HG03103 (cell line): ENCODE data around the gene CACNA2D4.
"Not testable (repeated sequence)": the region's sequence is repeated elsewhere in the genome, so short reads cannot be mapped to it uniquely, and the experiment has no call there.

Experiments
- ATAC-seq: cut with Tn5 transposase; IDR thresholded peaks from one replicate; pipeline ENCODE4 v1.9.1; 2021; ENCODE audit warnings: low read depth; ENCODE audit not compliant: unreplicated experiment

Gene CACNA2D4

GRCh38 chr12:1820896-1821291 is 97.6 kb downstream of the CACNA2D4 start:
- ATAC-seq, result no peak

- ATAC-seq, result no peak
These were observed 98.1 kb downstream of the CACNA2D4 start, which contains the start of gene LRTM2 for GRCh38 chr12:1820191-1820895. LRTM2 (plus strand) TSS chr12:1820565; CDS start chr12:1828149, 7,584 bp downstream.

DNA sequence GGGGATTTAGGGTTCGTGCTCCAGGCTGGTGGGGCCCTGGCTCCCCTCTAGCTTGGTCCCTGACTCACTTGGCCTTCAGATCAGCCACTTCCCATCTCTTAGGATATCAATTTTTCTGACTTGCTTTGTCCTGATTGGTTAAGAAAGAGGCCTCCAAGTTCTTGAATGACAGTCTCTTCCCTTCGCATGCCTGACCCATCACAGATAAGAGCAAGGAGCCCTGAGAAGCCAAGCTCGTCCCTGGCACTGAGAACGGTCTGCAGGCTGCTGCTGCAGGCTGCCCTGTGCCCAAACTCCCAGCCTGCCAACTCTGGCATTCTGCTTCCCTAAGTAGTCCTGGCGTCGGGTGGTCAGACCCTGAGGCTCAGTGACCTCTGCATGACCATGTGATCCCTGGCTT is 98.9 kb downstream of the CACNA2D4 start:
- no peak for ATAC-seq

GRCh38 chr12:1819050-1819449 is 99.4 kb downstream of the CACNA2D4 start:
- no peak for ATAC-seq

DNA sequence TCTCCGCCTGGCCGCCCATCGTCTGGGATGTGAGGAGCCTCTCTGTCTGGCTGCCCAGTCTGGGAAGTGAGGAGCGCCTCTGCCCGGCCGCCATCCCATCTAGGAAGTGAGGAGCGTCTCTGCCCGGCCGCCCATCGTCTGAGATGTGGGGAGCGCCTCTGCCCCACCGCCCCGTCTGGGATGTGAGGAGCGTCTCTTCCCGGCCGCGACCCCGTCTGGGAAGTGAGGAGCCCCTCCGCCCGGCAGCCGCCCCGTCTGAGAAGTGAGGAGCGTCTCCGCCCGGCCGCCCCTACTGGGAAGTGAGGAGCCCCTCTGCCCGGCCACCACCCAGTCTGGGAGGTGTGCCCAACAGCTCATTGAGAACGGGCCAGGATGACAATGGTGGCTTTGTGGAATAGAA is 100.5 kb downstream of the CACNA2D4 start:
- not testable (repeated sequence) for ATAC-seq

DNA sequence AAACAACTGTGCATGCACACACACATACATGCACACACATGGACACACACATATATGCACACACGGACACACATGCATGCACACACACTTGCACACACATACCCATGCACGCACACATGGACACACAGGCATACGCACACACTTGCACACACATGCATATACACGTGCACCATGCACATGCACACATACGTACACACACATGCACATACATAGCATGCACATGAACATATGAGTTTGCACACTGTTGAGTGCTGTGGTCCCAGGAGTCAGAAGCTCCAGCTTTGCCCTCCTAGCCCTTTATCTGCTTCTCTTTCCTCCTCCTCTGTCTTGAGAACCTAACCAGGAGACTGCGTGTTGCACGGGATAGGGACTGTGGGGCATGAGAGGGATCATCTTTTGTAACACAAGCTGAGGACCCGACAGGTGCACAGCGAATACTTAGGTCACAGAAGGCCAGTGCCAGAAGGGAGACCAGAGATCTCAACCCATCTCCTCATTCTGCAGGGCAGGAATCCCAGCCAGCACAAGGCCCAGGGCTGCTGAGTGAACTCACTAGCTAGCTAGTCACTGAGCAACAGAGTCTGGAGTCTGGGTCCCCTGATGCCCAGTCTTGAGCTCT is 101.6 kb downstream of the CACNA2D4 start:
- no peak for ATAC-seq

DNA sequence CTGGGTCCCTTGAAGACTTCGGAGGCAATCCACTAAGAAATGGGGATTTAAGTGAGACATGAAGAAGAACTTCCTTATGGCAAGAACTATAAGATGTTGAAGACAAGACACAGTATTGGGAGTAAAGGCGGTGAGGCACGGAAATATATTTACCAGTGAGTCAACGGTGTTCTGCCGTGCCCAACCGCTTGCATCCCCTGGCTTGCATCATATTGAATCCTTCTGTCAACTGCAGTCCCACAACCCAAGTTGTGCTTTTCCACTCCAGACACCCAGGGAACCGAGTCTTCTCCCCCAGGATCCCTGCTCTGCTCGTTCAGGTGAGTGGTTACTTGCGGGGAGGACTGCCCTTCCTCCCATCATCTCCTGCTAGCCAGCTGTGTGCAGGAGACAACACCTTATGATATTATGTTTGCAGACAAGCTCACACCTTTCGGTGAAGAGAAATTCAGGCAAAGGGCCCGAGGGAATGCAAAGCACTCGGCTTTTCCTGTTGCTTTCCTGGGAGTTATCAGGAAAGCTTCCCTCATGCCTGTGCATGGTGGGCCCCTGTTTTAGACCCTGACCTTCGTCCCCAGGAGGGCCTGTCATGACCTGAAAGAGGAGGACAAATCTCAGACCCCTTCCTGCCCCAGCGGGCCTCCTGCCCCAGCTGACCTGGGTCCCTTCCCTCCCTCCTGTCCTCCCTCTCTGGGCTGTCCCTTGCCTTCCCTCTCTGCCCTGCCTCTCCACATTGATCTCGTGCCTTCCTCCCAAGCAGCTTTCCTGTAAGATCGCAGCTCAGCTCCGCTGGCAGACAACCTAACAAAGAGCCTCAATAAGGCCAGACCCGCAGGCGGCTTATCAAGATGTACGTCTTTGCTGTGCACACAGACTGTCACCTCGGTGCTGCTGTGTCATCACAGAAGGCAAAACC is 102.4 kb downstream of the CACNA2D4 start:
- no peak for ATAC-seq

DNA sequence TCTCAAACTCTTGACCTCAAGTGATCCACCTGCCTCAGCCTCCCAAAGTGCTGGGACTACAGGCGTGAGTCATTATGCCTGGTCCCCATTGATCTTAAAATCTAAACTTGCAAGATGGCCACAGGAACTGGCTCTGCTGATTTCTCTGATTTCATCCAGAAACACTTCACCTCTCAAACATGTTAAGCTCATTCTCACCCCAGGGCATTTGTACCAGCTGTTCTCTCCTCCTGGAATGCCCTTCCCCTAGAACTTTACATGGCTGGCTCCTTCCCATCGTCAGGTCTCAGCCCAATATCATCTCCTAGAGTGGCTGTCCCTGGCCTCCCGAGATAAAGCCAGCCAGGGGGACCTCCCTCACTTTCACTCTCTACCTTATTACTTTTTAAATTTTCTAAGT is 103.3 kb downstream of the CACNA2D4 start:
- ATAC-seq, result no peak

DNA sequence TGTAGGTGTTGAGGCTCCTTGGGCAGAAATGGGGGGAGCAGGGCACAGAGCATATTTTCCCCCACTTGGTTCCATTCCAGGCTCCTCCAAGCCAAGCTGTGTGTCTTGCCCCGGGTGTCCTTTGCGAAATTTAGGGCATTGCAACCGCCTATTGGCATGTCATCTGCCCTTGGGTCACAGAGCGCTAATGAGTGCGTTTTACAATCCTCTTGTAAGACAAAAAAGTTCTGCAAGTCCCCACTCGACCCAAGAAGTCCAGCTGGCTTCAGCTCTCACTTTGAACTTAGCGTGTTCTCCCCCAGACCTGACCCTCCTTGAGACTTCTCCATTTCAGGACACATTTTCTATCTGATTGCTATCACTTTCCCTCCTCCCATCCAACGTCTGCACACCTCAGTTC is 104.2 kb downstream of the CACNA2D4 start:
- no peak for ATAC-seq

- no peak for ATAC-seq
These were observed 105.7 kb downstream of the CACNA2D4 start for GRCh38 chr12:1812650-1813302.

DNA sequence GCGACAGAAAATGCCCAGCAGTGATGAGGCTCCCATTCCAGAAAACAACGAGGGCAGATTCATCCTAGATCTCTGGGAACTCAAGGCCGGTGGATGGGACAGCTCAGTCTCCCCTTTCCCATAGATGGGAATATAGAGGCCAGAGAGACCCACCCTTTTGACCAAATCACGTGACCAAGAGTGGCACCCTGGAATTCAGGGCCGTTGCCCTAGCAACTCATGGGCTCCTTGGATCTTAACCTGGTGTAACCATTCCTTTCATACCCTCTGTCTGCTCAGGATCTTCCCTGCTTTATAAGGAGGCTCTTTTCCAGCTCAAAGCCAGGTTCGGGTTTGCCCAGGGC is 106.5 kb downstream of the CACNA2D4 start:
- no peak for ATAC-seq

GRCh38 chr12:1811281-1811947 is 107.0 kb downstream of the CACNA2D4 start:
- ATAC-seq, result no peak

- no peak for ATAC-seq
These were observed 107.5 kb downstream of the CACNA2D4 start for GRCh38 chr12:1810931-1811280.

GRCh38 chr12:1810201-1810930 is 108.1 kb downstream of the CACNA2D4 start:
- no peak for ATAC-seq

DNA sequence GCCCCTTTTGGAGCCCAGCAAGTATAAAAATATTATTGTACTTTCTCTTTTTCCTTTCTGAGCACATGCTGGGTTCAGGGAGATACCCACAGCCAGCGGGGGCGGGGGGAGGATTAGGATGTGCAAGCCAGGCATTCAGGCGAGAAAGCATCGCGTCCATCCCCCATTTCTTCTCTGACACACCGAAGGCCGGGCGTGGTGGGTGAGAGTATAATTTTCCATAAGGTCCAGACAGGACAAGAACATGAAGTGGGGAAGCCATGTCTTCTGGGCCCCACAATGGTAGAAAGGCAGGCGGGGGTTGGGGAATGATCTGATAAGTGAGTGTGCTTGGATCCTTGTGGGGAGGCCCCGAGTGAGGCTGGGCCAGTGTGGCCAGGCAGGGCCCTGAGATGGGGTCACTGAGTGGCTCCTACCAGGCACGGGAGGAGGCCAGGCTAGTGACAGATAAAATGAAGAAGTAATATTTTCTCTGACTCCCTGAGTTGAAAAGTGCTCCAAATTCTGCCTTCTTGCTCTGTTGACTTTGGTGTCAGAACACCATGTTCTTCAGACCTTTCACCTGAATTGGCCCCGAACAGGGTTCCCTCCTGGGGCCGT is 108.8 kb downstream of the CACNA2D4 start:
- no peak for ATAC-seq

- no peak for ATAC-seq
These were observed 109.5 kb downstream of the CACNA2D4 start for GRCh38 chr12:1808798-1809480.

DNA sequence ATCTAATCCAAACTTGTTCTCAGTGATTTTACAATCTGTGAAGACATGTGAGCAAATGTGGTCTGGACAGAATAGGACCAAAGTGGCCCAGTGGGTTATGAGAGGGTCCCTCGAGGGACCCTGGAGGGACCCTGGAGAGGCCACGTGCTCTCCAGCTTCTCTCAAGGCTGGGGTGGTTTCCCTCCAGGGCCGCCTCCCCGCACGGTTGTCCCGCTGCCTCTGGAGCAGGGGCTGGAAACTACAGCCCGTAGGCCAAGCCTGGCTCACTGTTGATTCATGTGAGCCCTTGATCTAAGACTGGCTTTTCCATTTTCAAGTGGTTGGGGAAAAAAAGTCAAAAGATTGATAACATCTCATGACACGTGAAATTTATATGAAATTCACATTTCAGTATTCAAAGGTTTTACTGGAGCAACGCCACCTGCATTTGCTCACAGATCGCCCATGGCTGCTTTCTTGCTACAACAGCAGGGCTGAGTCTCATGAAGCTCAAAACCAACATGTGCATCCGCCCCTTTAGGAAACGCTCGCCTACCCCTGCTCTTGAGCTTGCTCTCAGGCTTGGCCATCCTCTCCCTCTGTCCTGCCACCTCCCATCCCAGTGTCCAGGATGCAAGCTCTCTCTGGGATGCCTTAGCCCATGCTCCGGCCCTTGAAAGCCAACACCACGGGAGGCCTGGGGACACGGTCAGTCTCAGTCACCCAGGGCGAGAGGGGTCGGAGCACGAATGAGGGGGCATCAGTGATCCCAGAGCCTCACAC is 110.2 kb downstream of the CACNA2D4 start:
- ATAC-seq, result no peak
